NOMO-1 (cell line): Measurements from ENCODE around the gene KLC3.
"Not testable (repeated sequence)": the region's sequence is repeated elsewhere in the genome, so short reads cannot be mapped to it uniquely, and the experiment has no call there.

Experiments used
- DNase-seq, 2 experiments: peaks; one replicate each; lab custom pipeline; 2025; ENCODE audit not compliant: unreplicated experiment in 2 of 2; lab: John Stamatoyannopoulos, UW

The KLC3 gene

GRCh38 chr19:45314708-45315245 is 25.8 kb upstream of the KLC3 start:
- DNase-seq = no peak

GRCh38 chr19:45315304-45315703 is 25.2 kb upstream of the KLC3 start:
- no peak for DNase-seq

- DNase-seq = no peak
Observed at GRCh38 chr19:45320997-45321775, 19.4 kb upstream of the KLC3 start.

- no peak for DNase-seq
Observed at GRCh38 chr19:45321848-45322247, 18.7 kb upstream of the KLC3 start.

- DNase-seq = no peak
Observed at GRCh38 chr19:45322311-45322710, 18.2 kb upstream of the KLC3 start.

GRCh38 chr19:45322744-45323281 is 17.7 kb upstream of the KLC3 start, which contains the start of gene CKM:
CKM (minus strand) TSS chr19:45322875; CDS start chr19:45319713, 3,162 bp downstream.
- no peak for DNase-seq

GRCh38 chr19:45323671-45324081 is 16.9 kb upstream of the KLC3 start:
- DNase-seq = no peak

- no peak for DNase-seq
Observed at GRCh38 chr19:45324349-45324907, 16.1 kb upstream of the KLC3 start.

- no peak for DNase-seq
Observed at GRCh38 chr19:45327404-45328143, 13.0 kb upstream of the KLC3 start.

- DNase-seq = no peak
Observed at GRCh38 chr19:45331411-45331810, 9.1 kb upstream of the KLC3 start.

- DNase-seq = no peak
Observed at GRCh38 chr19:45333609-45334303, 6.8 kb upstream of the KLC3 start.

- DNase-seq = not testable (repeated sequence)
Observed at GRCh38 chr19:45334881-45335280, 5.7 kb upstream of the KLC3 start.

- no peak for DNase-seq
Observed at GRCh38 chr19:45336696-45337251, 3.8 kb upstream of the KLC3 start.

GRCh38 chr19:45339629-45340028 is 921 bp upstream of the KLC3 start:
- no peak for DNase-seq

- DNase-seq = no peak
Observed at GRCh38 chr19:45340899-45341453, 426 bp downstream of the KLC3 start.

- no peak for DNase-seq
Observed at GRCh38 chr19:45342911-45343310, 2.4 kb downstream of the KLC3 start.

- no peak for DNase-seq
Observed at GRCh38 chr19:45344621-45345505, 4.3 kb downstream of the KLC3 start.

- no peak for DNase-seq
Observed at GRCh38 chr19:45345506-45345860, 4.9 kb downstream of the KLC3 start.

- DNase-seq = no peak
Observed at GRCh38 chr19:45346449-45346848, 5.9 kb downstream of the KLC3 start.
